K562 (cell line): ENCODE measurements around the gene NCBP2.

ENCODE experiments used
- BRD9 ChIP-seq: fragments of 450-650 bp; IDR thresholded peaks from 2 replicates; pipeline ENCODE4 v1.6.1; 2018; ENCODE audit warnings: low read depth; ENCODE audit not compliant: partially characterized antibody
- CC2D1A ChIP-seq: fragments of 450-650 bp; IDR thresholded peaks from 2 replicates; pipeline ENCODE4 v1.6.1; 2017; ENCODE audit warnings: mild to moderate bottlenecking
- CTCF ChIP-seq, 3 experiments: IDR thresholded peaks in 2 of 3; conservative IDR thresholded peaks in 1 of 3; 2 replicates each; pipeline ENCODE4 v1.5.1; 2011 to 2012; ENCODE audit warnings: low read length in 3 of 3, mild to moderate bottlenecking in 3 of 3, control low read depth in 2 of 3, improper control_type of control experiment in 1 of 3, inconsistent platforms in 1 of 3, low read depth in 1 of 3, mixed read lengths in 1 of 3, moderate library complexity in 1 of 3; ENCODE audit not compliant: insufficient read depth in 2 of 3
- GABPA ChIP-seq: fragments of 200-800 bp; sonication (Bioruptor generic); conservative IDR thresholded peaks from 2 replicates; pipeline ENCODE4 v1.6.1; 2016; ENCODE audit warnings: low read depth, missing genetic modification characterization, missing compliant biosample characterization
- HMG20B ChIP-seq: fragments of 250-450 bp; sonication (Bioruptor Pico); IDR thresholded peaks from 2 replicates; pipeline ENCODE4 v1.5.0; 2021; ENCODE audit warnings: mild to moderate bottlenecking
- MAFF ChIP-seq: IDR thresholded peaks from 2 replicates; pipeline ENCODE4 v1.6.1; 2012; ENCODE audit warnings: low read length, improper control_type of control experiment
- NFIC ChIP-seq: fragments of 450-650 bp; IDR thresholded peaks from 2 replicates; pipeline ENCODE4 v1.6.1; 2017; ENCODE audit warnings: mild to moderate bottlenecking, inconsistent platforms
- NR2C2 ChIP-seq, 2 experiments: fragments of 200-800 bp in 1 of 2; sonication (Bioruptor generic) in 1 of 2; sonication (generic) in 1 of 2; formaldehyde crosslinking in 1 of 2; IDR thresholded peaks; 2 replicates each; pipeline versions ENCODE4 v1.6.1 to v1.8.0; 2016 to 2022; ENCODE audit warnings: mild to moderate bottlenecking in 1 of 2, missing compliant biosample characterization in 1 of 2, missing genetic modification characterization in 1 of 2, missing genetic modification reagents in 1 of 2
- PBX2 ChIP-seq, 2 experiments: IDR thresholded peaks in 1 of 2; conservative IDR thresholded peaks in 1 of 2; 2 replicates each; pipeline ENCODE4 v1.6.1; 2016; ENCODE audit warnings: low read depth in 2 of 2, mild to moderate bottlenecking in 1 of 2, missing compliant biosample characterization in 1 of 2, missing genetic modification characterization in 1 of 2, moderate library complexity in 1 of 2
- POLR2G ChIP-seq: fragments of 200-400 bp; formaldehyde crosslinking; IDR thresholded peaks from 2 replicates; pipeline ENCODE4 v1.6.1; 2017; ENCODE audit warnings: low read depth, mild to moderate bottlenecking, antibody characterized with exemption, low read length, moderate library complexity
- TARDBP ChIP-seq: fragments of 450-650 bp; IDR thresholded peaks from 2 replicates; pipeline ENCODE4 v1.6.1; 2016
- XRCC5 ChIP-seq: fragments of 200-400 bp; formaldehyde crosslinking; IDR thresholded peaks from 2 replicates; pipeline ENCODE4 v1.6.1; 2017; ENCODE audit warnings: low read depth, mild to moderate bottlenecking, low read length
- ZNF778 ChIP-seq: fragments of 450-650 bp; formaldehyde crosslinking; IDR thresholded peaks from 2 replicates; pipeline ENCODE4 v1.4.0; 2020; ENCODE audit warnings: mild to moderate bottlenecking, moderate library complexity
- TF ChIP-seq, protein P1 (sequence below), 2 experiments: fragments of 450-650 bp; IDR thresholded peaks; 2 replicates each; pipeline ENCODE4 v1.6.1; 2016; ENCODE audit warnings: mild to moderate bottlenecking in 2 of 2, borderline replicate concordance in 1 of 2, low read depth in 1 of 2, moderate library complexity in 1 of 2

GRCh38 chr3:196914866-196915265 is 27.5 kb downstream of the NCBP2 start:
- TF ChIP-seq TARDBP, result no peak
- no peak for TF ChIP-seq PBX2 (CRISPR knock-in tag; IDR thresholded peaks at IDR 0.05; ENCODE audit: low read depth)
- no peak for TF ChIP-seq PBX2 (tag; conservative IDR thresholded peaks at IDR 0.05; ENCODE audit: low read depth)
- no peak for TF ChIP-seq CTCF (IDR thresholded peaks at IDR 0.05 in 2 of 3, conservative IDR thresholded peaks at IDR 0.05 in 1 of 3; ENCODE audit: insufficient read depth in 2 of 3, low read depth in 1 of 3, low read length in 3 of 3)
- no peak for TF ChIP-seq GABPA
- no peak for TF ChIP-seq HMG20B (CRISPR knock-in tag)
- TF ChIP-seq CC2D1A, result no peak
- no peak for TF ChIP-seq NR2C2 (CRISPR knock-in tag; IDR thresholded peaks at IDR 0.05)
- no peak for TF ChIP-seq NR2C2 (tag; IDR thresholded peaks at IDR 0.05)
- TF ChIP-seq ZNF778 (CRISPR knock-in tag), result no peak
- TF ChIP-seq NFIC, result no peak
- no peak for TF ChIP-seq XRCC5
- no peak for TF ChIP-seq BRD9
- TF ChIP-seq MAFF, result no peak
- TF ChIP-seq, protein P1, sequence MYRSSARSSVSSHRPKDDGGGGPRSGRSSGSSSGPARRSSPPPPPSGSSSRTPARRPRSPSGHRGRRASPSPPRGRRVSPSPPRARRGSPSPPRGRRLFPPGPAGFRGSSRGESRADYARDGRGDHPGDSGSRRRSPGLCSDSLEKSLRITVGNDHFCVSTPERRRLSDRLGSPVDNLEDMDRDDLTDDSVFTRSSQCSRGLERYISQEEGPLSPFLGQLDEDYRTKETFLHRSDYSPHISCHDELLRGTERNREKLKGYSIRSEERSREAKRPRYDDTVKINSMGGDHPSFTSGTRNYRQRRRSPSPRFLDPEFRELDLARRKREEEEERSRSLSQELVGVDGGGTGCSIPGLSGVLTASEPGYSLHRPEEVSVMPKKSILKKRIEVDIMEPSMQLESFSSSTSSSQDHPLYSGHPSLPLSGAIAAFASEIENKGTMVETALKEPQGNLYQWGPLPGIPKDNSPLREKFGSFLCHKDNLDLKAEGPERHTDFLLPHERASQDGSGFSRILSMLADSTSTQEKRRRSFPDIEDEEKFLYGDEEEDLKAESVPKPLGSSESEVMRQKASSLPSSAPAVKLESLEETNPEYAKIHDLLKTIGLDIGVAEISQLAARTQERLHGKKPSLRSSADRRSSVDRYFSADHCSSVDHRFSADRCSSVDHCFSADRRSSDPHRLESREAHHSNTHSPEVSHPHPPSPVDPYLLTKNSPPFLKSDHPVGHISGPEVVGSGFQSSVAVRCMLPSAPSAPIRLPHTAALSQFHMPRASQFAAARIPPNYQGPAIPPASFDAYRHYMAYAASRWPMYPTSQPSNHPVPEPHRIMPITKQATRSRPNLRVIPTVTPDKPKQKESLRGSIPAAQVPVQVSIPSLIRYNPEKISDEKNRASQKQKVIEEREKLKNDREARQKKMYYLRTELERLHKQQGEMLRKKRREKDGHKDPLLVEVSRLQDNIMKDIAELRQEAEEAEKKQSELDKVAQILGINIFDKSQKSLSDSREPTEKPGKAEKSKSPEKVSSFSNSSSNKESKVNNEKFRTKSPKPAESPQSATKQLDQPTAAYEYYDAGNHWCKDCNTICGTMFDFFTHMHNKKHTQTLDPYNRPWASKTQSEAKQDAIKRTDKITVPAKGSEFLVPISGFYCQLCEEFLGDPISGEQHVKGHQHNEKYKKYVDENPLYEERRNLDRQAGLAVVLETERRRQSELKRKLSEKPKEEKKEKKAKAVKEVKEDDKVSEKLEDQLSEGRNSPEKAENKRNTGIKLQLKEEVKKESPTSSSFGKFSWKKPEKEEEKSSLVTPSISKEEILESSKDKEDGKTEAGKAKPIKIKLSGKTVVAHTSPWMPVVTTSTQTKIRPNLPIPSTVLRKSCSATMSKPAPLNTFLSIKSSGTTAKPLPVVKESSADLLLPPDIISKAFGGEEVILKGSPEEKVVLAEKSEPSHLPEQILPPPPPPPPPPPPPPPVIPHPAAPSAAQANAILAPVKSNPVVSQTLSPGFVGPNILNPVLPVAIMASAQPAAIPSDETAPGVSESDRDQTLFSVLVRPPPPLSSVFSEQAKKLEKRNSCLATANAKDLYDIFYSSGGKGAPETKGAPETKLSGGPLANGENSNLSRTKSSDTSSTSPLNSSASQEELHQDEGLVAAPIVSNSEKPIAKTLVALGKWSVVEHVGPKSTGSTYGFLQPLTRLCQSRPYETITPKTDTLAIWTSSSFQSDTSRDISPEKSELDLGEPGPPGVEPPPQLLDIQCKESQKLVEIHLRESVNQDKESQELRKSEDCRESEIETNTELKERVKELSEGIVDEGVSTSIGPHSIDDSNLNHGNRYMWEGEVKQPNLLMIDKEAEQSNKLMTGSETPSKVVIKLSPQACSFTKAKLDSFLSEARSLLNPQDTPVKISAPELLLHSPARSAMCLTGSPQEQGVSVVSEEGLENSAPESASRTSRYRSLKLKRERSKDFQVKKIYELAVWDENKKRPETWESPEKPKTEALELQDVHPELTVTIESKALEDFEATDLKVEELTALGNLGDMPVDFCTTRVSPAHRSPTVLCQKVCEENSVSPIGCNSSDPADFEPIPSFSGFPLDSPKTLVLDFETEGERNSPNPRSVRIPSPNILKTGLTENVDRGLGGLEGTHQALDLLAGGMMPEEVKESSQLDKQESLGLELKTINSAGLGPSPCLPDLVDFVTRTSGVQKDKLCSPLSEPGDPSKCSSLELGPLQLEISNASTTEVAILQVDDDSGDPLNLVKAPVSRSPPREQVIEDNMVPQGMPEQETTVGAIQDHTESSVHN (IDR thresholded peaks at IDR 0.05; ENCODE audit: borderline replicate concordance in 1 of 2, low read depth in 1 of 2), result no peak
- TF ChIP-seq POLR2G, result no peak
